Amygdala (tissue), 56 donors: ENCODE data around the gene VSIG10L.

Experiments
- DNase-seq, 56 donors: peaks; one replicate each; lab custom pipeline; 2025; lab: John Stamatoyannopoulos, UW

VSIG10L gene

DNA sequence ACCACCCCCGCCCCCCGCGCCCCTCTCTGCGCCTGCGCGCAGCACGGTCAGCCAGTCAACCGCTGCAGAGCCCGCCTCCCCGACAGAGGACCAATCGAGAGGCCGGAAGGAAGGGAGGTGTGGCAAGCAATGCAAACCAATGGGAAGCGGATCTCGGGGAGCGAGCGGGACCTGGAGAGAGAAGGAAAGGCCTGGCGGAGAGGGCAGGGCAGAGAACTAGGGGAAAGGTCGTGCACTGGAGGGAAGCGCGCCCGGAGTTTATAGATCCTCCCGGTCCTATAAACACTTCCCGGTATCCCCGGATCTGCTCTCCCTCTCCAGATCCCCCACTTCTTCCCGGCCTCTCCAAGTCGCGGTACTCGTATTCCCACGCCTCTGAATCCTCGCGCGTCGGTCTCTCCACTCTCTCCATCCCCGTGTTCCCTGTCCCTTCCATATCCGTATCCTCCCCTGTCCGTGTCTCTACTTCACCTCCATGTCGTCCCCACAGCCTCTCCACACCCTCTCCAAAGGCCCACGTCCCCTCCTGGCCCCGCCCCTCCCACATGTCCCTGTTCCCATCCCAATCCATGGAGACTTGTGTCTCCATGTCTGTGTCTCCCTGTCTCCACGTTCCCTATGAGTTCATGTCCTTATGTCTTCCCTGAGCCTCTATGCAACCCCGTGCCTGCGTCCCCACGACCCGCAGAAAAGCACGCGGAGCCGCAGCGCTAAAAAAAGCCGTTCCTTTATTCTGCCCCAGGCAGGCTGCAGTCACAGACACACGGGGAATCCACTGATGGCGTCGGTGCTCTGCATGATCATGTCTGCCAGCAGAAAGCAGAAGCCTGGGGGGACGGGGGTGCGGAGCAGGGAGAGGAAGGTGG, 24.7 kb upstream of the VSIG10L start:
- DNase-seq = peak; percentile 57 to 99 (median 96)

- no peak for DNase-seq
Observed at GRCh38 chr19:51365965-51366388, 24.0 kb upstream of the VSIG10L start, which contains the start of gene ETFB. Gene ETFB (minus strand): TSS chr19:51366388. CDS start chr19:51366326, 62 bp downstream.

GRCh38 chr19:51365211-51365964, 23.4 kb upstream of the VSIG10L start:
- peak in 18 of 56 donors; percentile 10 to 52 (median 26) for DNase-seq

- DNase-seq = peak in 18 of 56 donors; percentile 6 to 55 (median 24)
Observed at GRCh38 chr19:51364200-51365106, 22.5 kb upstream of the VSIG10L start.

DNA sequence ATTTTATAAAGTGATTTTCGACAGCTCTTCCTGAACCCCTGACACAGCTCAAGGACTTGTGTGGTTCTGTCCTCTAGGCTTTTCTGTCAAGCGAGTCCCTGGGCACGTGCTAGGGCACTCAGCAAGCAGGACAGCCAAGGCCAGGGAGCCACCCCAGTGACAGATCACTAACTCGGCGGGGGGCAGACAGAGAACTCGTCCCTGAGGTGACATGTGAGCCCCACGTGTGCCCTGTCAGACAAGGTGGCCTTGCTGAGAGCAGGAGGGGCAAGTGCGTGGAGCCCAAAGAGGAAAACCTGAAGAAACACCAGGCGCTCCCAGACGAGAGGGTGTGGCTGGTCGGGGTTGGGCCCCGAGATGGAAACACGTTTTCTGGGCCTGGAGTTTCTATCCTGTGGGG, 19.3 kb upstream of the VSIG10L start:
- no peak for DNase-seq

DNA sequence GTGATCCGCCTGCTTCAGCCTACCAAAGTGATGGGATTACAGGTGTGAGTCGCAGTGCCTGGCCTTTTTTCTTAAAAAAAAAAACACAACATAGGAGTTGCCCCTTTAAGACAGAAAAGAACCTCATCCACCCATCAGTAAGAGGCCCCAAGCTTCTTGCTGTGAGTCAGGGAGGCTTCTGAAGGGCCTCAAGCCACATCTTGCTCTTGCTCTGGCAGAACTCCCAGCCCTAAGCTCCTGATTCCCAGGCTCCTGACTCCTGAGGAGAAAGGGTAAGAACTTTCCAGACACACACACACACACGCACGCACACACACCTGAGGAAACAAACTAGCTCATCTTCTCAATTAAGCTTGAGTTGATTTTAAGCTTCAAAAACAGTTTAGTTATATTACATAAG, 17.4 kb upstream of the VSIG10L start:
- DNase-seq = peak in 2 of 56 donors; percentile 10 to 29

GRCh38 chr19:51357952-51358351, 16.0 kb upstream of the VSIG10L start:
- DNase-seq = no peak

DNA sequence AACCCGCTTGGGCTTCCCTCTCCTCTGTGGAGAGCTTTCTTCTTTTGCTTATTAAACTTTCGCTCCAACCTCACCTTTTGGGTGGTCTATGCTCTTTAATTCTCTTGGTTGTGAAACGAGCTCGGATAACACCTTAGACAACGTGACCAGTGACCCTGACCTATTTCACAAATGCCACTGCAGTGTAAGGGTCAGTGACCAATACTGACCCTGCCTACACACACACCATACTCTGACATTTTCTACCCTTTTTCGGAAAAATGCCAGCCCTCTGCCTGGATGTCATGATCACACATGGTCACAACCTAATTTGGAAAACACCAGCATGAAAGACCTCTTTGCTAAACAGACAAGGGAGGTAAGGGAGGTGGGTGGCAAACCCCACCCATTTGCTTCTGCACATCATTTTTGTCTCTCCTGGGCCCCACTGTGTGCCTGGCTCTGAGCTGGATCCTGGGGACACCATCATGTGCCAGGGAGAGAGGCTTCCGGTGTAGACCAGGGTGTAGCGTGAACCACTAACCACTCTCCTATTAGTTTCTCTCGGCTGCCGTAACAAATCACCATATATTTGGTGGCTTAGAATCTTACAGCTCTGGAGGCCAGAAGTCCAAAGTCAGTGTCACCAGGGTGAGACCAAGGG, 14.3 kb upstream of the VSIG10L start:
- no peak for DNase-seq

DNA sequence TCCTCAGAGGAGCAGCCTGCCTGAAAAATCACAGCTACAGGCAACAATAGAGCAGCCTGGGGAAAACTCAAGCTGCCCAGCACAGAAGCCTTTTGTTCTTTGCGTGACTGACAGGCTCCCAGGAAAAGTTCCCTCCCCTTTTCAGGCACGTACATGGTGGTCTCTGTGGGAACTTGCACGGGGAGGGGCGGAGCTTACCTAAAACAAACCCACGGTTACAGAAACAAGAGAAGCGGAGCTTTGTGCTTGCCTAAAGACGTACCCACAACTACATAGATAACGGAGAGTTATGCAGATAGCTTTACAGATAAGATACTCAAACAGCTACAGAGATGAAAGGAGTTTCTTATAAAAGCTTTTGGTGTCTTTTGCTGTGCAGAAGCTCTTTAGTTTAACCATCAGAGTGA, 12.8 kb upstream of the VSIG10L start:
- DNase-seq = peak in 37 of 56 donors; percentile 6 to 75 (median 35)

DNA sequence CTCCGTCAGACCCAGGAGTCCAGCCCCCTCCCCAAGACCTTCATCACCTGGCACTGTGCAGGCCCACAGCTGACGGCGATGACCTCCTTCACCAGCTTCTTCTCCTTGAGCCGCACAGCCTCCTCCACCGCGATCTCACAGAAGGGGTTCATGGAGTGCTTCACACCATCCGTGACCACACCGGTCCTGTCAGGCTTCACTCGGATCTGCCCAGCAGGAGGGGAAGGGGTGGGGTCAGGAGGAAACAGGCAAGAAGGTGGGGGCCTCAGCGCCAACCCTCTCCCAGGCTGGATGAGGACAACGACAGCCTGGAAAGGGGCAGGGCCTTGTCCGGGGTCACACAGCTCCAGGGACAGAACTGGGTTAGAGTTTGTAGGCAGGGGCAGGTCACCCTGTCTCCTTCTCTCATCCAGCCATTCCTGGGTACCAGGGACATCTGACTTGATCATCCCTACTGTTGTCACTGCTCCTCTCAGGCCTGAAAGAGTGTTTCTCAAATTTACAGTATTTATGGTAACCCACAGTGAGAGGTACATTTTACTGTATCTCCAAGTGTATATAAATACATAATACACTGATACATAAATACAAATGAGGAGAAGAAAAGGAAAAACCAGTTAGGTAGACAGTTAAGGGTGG, 12.3 kb upstream of the VSIG10L start:
- DNase-seq = no peak

DNA sequence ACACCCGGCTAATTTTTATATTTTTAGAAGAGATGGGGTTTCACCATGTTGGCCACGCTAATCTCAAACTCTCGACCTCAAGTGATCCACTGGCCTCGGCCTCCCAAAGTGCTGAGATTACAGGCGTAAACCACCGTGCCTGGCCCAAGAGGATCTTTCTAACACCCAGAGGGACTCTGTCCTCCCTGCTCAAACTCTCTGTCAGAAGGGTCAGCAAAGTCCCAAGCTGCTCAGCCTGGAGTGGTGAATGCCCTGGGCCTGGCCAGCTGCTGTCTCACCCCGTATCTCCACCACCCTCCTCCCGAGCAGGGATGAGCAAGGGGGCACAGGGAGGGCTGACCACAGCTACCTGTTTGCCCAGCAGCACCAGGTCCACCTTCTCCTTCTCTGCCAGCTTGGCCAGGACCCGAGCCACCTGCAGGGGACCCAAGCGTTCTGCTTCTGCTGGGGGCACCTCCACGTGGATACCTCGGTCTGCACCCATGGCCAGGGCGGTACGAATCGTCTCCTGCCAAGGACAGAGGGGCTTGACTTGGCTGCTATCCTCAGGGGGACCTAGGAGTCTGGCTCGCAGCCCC, 10.9 kb upstream of the VSIG10L start:
- no peak for DNase-seq

- no peak for DNase-seq
Observed at GRCh38 chr19:51351266-51351990, 9.5 kb upstream of the VSIG10L start.

- DNase-seq = no peak
Observed at GRCh38 chr19:51347209-51347928, 5.4 kb upstream of the VSIG10L start.

- DNase-seq = no peak
Observed at GRCh38 chr19:51346742-51347141, 4.8 kb upstream of the VSIG10L start.

DNA sequence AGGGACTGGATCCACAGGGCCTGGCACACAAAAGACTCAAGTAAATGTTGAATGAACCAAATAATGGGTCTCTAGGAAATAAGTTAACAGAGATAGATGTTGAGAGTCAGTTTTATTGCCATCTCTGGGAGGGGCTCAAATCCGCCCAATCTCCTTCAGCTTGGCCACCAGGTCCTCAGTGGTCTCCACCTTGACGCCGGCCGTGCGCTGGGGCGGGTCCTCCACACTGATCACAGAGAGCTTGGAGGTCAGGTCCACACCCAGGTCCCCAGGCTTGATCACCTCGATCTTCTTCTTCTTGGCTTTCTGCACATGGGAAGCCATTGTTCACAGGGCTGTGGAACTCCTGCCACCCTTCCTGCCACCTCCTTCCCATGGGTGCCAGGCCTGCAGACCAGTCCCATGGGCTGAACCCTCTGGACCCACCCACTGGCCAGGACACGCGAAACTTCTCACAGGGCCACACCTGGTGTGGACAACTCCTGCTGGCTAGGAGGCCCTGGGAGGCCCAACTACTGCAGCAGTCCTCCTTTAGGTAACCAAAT, 3.2 kb upstream of the VSIG10L start:
- DNase-seq = no peak

GRCh38 chr19:51342631-51343569, 961 bp upstream of the VSIG10L start:
- no peak for DNase-seq
